OCI-LY3 (cell line): Measurements from ENCODE around the gene NKAIN2.
A peak's percentile ranks its signal among the peaks of the same experiment; 100 is the strongest.

Experiments
- H2AFZ ChIP-seq: fragments of 200-600, 300-600 bp; shearing (Covaris generic); 2 replicates; pipeline ENCODE4 v1.6.0; 2014; ENCODE audit warnings: antibody characterized with exemption, low read depth, low read length
- H3K27ac ChIP-seq: fragments of 200-600, 300-600 bp; sonication (generic); 2 replicates; pipeline ENCODE4 v1.5.1; 2014; ENCODE audit warnings: mild to moderate bottlenecking, low read length, moderate library complexity, mixed read lengths
- H3K27me3 ChIP-seq: fragments of 200-600, 300-600 bp; sonication (generic); 2 replicates; pipeline ENCODE4 v1.6.1; 2014; ENCODE audit warnings: low read depth, low read length, mixed read lengths
- H3K36me3 ChIP-seq: fragments of 200-600, 300-600 bp; sonication (generic); replicated peaks from 2 replicates; pipeline ENCODE3; 2014; ENCODE audit warnings: low read depth, low read length, mixed read lengths
- H3K4me1 ChIP-seq: fragments of 300-600, 200-600 bp; sonication (generic); 2 replicates; pipeline ENCODE4 v1.6.1; 2014; ENCODE audit warnings: low read length, mixed read lengths
- H3K4me2 ChIP-seq: fragments of 200-600, 300-600 bp; sonication (generic); 2 replicates; pipeline ENCODE4 v1.6.1; 2014; ENCODE audit warnings: low read length, mixed read lengths
- H3K4me3 ChIP-seq: fragments of 300-600, 200-600 bp; sonication (generic); 2 replicates; pipeline ENCODE4 v1.5.1; 2014; ENCODE audit warnings: antibody characterized with exemption, mild to moderate bottlenecking, low read length, moderate library complexity
- H3K79me2 ChIP-seq: fragments of 300-600, 200-600 bp; shearing (Covaris generic); 2 replicates; pipeline ENCODE4 v1.6.1; 2014; ENCODE audit warnings: mild to moderate bottlenecking, low read length, mixed read lengths
- H3K9ac ChIP-seq: fragments of 300-600, 200-600 bp; shearing (Covaris generic); 2 replicates; pipeline ENCODE4 v1.6.0; 2014; ENCODE audit warnings: mild to moderate bottlenecking, low read length, moderate library complexity
- H3K9me3 ChIP-seq: fragments of 200-600, 300-600 bp; shearing (Covaris generic); 2 replicates; pipeline ENCODE4 v1.6.1; 2014; ENCODE audit warnings: low read length, mixed read lengths; ENCODE audit not compliant: insufficient read depth
- H4K20me1 ChIP-seq: fragments of 200-600, 300-600 bp; sonication (generic); 2 replicates; pipeline ENCODE4 v1.6.1; 2016; ENCODE audit warnings: low read length, mixed read lengths; ENCODE audit not compliant: insufficient read depth
- EZH2phosphoT487 ChIP-seq: fragments of 200-600 bp; shearing (Covaris generic); IDR thresholded peaks from 2 replicates; pipeline ENCODE4 v1.6.1; 2018; ENCODE audit warnings: antibody characterized with exemption, mixed run types, low read depth
- TF ChIP-seq, protein P1 (sequence below): fragments of 200-600, 300-600 bp; sonication (generic); IDR thresholded peaks from 2 replicates; pipeline ENCODE4 v1.5.1; 2014; ENCODE audit warnings: antibody characterized with exemption, low read length, low read depth

Gene NKAIN2

DNA sequence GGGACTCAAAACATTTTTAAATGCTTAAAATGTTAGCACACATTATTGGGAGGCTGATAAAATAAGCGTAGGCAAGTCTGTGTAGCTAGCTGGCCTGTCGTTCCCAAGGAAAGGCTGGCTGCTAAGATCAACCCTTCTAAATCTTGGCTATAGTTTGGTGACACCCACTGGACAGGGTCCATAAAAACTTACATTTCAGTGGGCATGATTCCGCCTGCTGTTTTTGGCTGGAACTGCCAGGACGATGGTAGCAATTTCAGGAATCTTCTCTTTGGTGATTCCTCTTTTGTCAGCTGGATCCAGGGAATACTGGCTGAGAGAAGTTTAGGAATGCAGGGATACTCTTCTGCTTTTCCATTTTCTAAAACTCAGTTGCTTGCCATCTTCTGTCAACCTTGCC, 162.2 kb downstream of the NKAIN2 start:
- Histone ChIP-seq H3K27me3 (no peaks in the 10 kb centered on the region), H3K27ac (no peak overlapping the region), H2AFZ (no peak overlapping the region), H3K4me1 (peaks cover 14% of the 10 kb centered on the region; the same call in 1 of the 2 replicates), H3K4me2 (no peak overlapping the region), H3K4me3 (no peak overlapping the region), H3K79me2 (no peaks in the 10 kb centered on the region), H3K9ac (no peak overlapping the region), H3K36me3 (no peaks in the 10 kb centered on the region), H4K20me1 (no peaks in the 10 kb centered on the region), H3K9me3 (no peaks in the 10 kb centered on the region)
- TF ChIP-seq EZH2phosphoT487, result no peak
- TF ChIP-seq, protein P1, sequence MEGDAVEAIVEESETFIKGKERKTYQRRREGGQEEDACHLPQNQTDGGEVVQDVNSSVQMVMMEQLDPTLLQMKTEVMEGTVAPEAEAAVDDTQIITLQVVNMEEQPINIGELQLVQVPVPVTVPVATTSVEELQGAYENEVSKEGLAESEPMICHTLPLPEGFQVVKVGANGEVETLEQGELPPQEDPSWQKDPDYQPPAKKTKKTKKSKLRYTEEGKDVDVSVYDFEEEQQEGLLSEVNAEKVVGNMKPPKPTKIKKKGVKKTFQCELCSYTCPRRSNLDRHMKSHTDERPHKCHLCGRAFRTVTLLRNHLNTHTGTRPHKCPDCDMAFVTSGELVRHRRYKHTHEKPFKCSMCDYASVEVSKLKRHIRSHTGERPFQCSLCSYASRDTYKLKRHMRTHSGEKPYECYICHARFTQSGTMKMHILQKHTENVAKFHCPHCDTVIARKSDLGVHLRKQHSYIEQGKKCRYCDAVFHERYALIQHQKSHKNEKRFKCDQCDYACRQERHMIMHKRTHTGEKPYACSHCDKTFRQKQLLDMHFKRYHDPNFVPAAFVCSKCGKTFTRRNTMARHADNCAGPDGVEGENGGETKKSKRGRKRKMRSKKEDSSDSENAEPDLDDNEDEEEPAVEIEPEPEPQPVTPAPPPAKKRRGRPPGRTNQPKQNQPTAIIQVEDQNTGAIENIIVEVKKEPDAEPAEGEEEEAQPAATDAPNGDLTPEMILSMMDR, result peak; percentile 31

DNA sequence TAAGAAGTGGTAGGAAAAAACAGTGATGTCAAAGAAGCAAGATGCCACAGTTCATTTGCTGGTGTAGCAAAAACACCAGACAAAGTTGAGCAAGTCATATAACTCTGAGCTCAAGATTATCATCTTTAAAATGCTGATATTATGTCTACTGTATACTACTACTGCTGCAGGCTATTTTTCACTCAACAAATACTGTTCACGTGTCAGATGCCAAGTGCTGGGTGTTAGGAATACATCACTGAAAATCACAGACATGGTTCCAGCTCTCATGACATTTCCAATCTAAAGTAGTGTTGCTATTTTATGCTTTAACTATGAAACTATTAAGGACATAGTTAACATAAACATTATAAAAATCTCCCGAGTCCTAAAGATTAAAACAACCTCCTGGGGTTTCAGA, 163.0 kb downstream of the NKAIN2 start:
- H3K4me1 ChIP-seq, result peaks cover 14% of the 10 kb centered on the region; the same call in 1 of the 2 replicates
- no peak overlapping the region for H3K9ac ChIP-seq
- H3K36me3 ChIP-seq, result no peaks in the 10 kb centered on the region
- H3K9me3 ChIP-seq, result no peaks in the 10 kb centered on the region
- no peak overlapping the region for H3K4me3 ChIP-seq
- H4K20me1 ChIP-seq, result no peaks in the 10 kb centered on the region
- no peak for TF ChIP-seq EZH2phosphoT487
- TF ChIP-seq, protein P1, result no peak
- no peak overlapping the region for H3K4me2 ChIP-seq
- H2AFZ ChIP-seq, result no peak overlapping the region
- H3K27ac ChIP-seq, result no peak overlapping the region
- no peaks in the 10 kb centered on the region for H3K27me3 ChIP-seq
- H3K79me2 ChIP-seq, result no peaks in the 10 kb centered on the region

DNA sequence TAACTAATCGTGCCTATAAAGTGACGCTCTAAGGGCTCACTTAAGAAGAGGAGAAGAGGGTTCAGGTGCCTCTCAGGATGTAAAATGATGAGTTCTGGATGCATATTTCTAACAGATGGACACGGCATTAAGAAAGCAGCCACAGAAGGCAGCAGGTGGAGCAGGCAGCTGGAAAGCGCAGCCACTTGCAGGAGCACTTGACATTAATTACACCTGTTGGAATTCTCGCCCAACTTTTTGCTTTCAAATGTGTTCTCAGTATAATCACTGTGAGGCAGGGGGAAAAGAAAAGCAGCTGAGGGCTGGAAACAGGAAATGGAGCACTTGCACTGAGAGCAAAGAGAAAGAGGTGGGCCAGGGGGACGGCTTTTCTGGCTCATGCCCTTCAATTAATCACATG, 164.2 kb downstream of the NKAIN2 start:
- Histone ChIP-seq H3K4me3 (no peak overlapping the region), H3K4me1 (peaks cover 12% of the 10 kb centered on the region; the same call in 1 of the 2 replicates), H3K9ac (no peak overlapping the region), H3K79me2 (no peaks in the 10 kb centered on the region), H3K27ac (no peak overlapping the region), H3K36me3 (no peaks in the 10 kb centered on the region), H3K27me3 (no peaks in the 10 kb centered on the region), H2AFZ (no peak overlapping the region), H3K9me3 (no peaks in the 10 kb centered on the region), H3K4me2 (no peak overlapping the region), H4K20me1 (no peaks in the 10 kb centered on the region)
- TF ChIP-seq, protein P1, result no peak
- TF ChIP-seq EZH2phosphoT487, result no peak

DNA sequence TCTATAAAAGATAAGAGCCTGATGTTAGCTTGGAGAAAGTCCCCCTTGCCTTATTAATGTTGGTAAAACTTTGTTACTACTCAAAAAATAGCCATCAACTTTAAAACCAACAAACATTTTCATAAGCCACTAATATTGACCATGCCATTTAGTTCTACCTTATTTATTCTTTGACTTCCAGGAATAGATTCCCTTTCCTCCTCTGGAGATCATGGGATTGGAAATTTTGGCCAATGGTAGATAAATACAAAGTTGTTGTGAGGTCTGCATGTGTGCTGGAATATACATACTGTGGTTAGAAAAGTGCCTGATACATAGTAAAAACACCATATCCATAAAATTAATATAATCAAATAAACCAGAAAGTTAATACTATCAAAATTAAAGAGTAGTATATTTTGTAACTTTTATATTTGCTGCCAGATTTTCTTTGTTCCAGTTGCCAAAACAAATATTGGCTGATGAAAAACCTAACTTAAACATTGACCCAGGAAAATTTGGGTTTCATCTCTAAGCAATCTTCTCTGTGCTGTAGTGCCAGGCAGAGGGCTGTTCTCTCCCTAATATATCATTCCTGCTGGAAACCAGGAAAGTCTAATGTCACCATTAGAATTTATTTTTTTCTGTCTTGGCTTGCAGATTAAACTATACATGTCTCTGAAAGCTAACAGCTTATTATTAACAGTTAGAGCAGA, 169.1 kb downstream of the NKAIN2 start:
- peaks cover 4% of the 10 kb centered on the region; the same call in 1 of the 2 replicates for H3K4me1 ChIP-seq
- H3K27me3 ChIP-seq, result no peaks in the 10 kb centered on the region
- no peaks in the 10 kb centered on the region for H3K79me2 ChIP-seq
- no peaks in the 10 kb centered on the region for H4K20me1 ChIP-seq
- H3K36me3 ChIP-seq, result no peaks in the 10 kb centered on the region
- no peak for TF ChIP-seq EZH2phosphoT487
- TF ChIP-seq, protein P1, result no peak
- H3K27ac ChIP-seq, result no peak overlapping the region
- H3K4me2 ChIP-seq, result no peak overlapping the region
- H3K9me3 ChIP-seq, result no peaks in the 10 kb centered on the region; the same call in 1 of the 2 replicates
- no peak overlapping the region for H3K4me3 ChIP-seq
- H3K9ac ChIP-seq, result no peak overlapping the region
- H2AFZ ChIP-seq, result no peak overlapping the region
